ENCODE results near the gene SMIM14. TPM values are rescaled to one million over a fixed set of nuclear protein-coding genes. Genes with fewer than 3 reads are reported as not detected.

Gene SMIM14
- total and polyA plus RNA-seq, 8 donors: 52.9 to 67.8 (median 55.4) TPM

DNA sequence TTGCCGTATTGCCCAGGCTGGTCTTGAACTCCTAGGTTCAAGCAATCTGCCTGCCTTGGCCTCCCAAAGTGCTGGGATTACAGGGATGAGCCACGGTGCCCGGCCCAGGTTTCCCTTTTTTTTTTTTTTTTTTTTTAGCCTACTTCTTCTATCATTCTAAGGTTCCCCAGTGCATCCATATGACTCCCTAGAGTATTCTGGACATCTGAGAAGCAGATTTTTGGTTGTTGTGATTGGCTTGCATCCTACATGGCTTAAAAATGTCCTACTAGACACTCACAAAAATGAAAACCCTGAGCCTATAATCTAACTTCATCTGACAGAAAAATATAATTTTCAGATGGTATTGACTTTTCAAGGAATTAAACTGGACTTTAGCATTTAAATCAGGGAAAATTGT is 41.7 kb downstream of the SMIM14 start:
- no peak overlapping the region for H3K27ac ChIP-seq
- intact Hi-C loops (cut with DNase I): no loop called here
- no peak overlapping the region for H3K4me3 ChIP-seq
- ATAC-seq (no peak), DNase-seq (no peak)
- TF ChIP-seq, protein P1, sequence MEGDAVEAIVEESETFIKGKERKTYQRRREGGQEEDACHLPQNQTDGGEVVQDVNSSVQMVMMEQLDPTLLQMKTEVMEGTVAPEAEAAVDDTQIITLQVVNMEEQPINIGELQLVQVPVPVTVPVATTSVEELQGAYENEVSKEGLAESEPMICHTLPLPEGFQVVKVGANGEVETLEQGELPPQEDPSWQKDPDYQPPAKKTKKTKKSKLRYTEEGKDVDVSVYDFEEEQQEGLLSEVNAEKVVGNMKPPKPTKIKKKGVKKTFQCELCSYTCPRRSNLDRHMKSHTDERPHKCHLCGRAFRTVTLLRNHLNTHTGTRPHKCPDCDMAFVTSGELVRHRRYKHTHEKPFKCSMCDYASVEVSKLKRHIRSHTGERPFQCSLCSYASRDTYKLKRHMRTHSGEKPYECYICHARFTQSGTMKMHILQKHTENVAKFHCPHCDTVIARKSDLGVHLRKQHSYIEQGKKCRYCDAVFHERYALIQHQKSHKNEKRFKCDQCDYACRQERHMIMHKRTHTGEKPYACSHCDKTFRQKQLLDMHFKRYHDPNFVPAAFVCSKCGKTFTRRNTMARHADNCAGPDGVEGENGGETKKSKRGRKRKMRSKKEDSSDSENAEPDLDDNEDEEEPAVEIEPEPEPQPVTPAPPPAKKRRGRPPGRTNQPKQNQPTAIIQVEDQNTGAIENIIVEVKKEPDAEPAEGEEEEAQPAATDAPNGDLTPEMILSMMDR (IDR thresholded peaks at IDR 0.05): no peak
- H3K9me3 ChIP-seq: no peaks in the 10 kb centered on the region
- H3K27me3 ChIP-seq: no peaks in the 10 kb centered on the region
- peaks cover 0 to 15% of the 10 kb centered on the region in 2 donors for H3K36me3 ChIP-seq
- no peaks in the 10 kb centered on the region for H3K4me1 ChIP-seq

DNA sequence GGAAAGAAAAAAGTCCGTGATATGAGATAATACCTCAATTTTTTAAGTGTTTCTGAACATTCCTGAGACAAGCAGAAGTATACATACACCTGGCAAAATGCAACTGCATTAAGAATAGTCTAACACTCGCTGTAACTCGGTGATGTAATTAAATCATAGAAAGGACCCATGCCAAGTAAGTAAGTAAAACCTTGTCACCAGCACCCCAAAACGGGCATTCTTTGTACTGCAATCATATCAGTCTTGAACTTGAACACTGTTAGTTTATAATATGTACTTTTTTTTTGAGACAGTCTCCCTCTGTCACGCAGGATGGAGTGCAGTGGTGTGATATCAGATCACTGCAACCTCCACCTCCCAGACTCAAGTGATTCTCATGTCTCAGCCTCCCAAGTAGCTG is 47.4 kb downstream of the SMIM14 start:
- intact Hi-C loops (cut with DNase I): no loop called here
- Histone ChIP-seq H3K9me3 (no peaks in the 10 kb centered on the region), H3K27ac (no peak overlapping the region), H3K4me1 (no peaks in the 10 kb centered on the region), H3K4me3 (no peak overlapping the region), H3K27me3 (no peaks in the 10 kb centered on the region), H3K36me3 (peaks cover 0 to 6% of the 10 kb centered on the region in 2 donors)
- DNase-seq (peak in 1 of 4 donors; percentile 43), ATAC-seq (peak; percentile 47)
- TF ChIP-seq, protein P1 (IDR thresholded peaks at IDR 0.05): no peak

DNA sequence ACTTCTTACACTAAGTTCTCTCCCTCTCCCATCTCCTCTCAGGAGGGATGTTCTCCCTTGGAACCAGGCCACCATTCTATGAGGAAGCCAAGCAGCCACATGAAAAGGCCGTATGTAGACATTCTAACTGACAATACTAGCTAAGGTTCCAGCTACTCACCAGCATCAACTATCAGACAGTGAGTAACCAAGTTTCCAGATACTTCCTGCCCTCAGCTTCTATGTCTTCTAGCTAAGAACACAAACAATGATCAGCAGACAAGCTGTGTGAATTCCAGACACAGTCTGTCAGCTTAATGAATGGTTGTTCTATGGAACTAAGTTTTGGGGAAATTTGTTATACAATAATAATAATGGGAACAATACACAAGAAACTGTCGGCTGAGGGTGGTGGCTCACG is 50.8 kb downstream of the SMIM14 start:
- Histone ChIP-seq H3K36me3 (peaks cover 0 to 10% of the 10 kb centered on the region in 2 donors), H3K27me3 (no peaks in the 10 kb centered on the region), H3K9me3 (no peaks in the 10 kb centered on the region), H3K27ac (no peak overlapping the region), H3K4me1 (no peaks in the 10 kb centered on the region), H3K4me3 (no peak overlapping the region)
- ATAC-seq (no peak), DNase-seq (no peak)
- intact Hi-C loops (cut with DNase I): no loop called here
- TF ChIP-seq, protein P1 (IDR thresholded peaks at IDR 0.05): no peak

DNA sequence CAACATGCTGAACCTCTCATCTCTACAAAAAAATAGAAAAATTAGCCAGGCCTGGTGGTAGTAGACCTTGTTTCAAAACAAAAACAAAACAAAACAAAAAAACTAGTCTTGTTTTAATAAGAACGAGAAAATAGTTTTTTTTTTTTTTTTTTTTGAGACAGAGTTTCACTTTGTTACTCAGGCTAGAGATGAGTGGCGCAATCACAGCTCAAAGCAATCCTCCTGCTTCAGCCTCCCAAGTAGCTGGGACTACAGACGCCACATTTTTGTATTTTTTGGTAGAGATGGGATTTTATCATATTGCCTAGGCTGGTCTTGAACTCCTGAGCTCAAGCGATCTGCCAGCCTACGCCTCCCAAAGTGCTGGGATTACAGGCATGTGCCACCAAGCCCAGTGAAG is 63.7 kb downstream of the SMIM14 start:
- ATAC-seq (no peak), DNase-seq (no peak)
- TF ChIP-seq, protein P1 (IDR thresholded peaks at IDR 0.05): no peak
- Histone ChIP-seq H3K9me3 (no peaks in the 10 kb centered on the region), H3K27ac (no peak overlapping the region), H3K36me3 (peaks cover 0 to 10% of the 10 kb centered on the region in 2 donors), H3K4me1 (no peaks in the 10 kb centered on the region), H3K27me3 (no peaks in the 10 kb centered on the region), H3K4me3 (no peak overlapping the region)
- intact Hi-C loops (cut with DNase I): no loop called here

DNA sequence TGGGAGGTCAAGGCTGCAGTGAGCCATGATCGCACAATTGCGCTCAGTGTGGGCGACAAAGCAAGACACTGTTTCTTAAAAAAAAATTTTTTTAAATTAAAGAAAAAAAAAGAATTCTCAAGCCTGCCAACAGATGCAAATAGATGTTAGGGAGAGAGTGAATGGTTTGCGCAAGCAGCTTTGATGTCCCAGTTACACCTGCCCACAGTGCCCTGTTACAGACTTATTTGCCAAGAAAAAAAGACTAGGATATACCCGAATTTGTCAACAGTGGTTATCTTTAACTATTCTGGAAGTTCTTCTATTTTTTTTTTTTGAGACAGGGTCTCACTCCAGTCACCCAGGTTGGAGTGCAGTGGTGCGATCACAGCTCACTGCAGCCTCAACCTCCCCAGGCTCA is 67.2 kb downstream of the SMIM14 start:
- Histone ChIP-seq H3K27ac (no peak overlapping the region), H3K4me3 (no peak overlapping the region), H3K9me3 (no peaks in the 10 kb centered on the region), H3K4me1 (no peaks in the 10 kb centered on the region), H3K36me3 (peaks cover 0 to 13% of the 10 kb centered on the region in 2 donors), H3K27me3 (no peaks in the 10 kb centered on the region)
- DNase-seq: no peak
- intact Hi-C loops (cut with DNase I): no loop called here
- TF ChIP-seq, protein P1 (IDR thresholded peaks at IDR 0.05): no peak
- ATAC-seq: no peak

Data from left lung (tissue), 10 donors.